ENCODE data around the gene LAG3. TPM values are rescaled to one million over a fixed set of nuclear protein-coding genes. Genes with fewer than 3 reads are reported as not detected.

Gene LAG3
- total and polyA plus RNA-seq, 10 of the 15 experiments (the other 5 are each of a cell fraction or from before 2014, with no cell fraction given), result 0.52 to 4.2 (median 1.0) TPM; not detected in 1

GRCh38 chr12:6769666-6770065, 2.7 kb upstream of the LAG3 start:
- intact Hi-C loops (cut with micrococcal nuclease; ENCODE audit: unreplicated experiment) (no loop called here), in situ Hi-C loops (cut with MboI) (no loop called here)
- ATAC-seq, result no peak
- ChIA-PET CTCF (interaction anchor here (0.8 to 12.7 kb wide), 5 partner anchors 13 to 45 kb away, joined by 3 to 221 read pairs (median 3); partner anchors contain the start of gene MLF2), POLR2A (interaction anchor here (1.2 to 1.5 kb wide), 2 partner anchors 10 to 16 kb away, joined by 4 read pairs; partner anchors contain the start of gene MLF2), RAD21 (ENCODE audit: unreplicated experiment) (interaction anchor here (3.3 kb wide), 1 partner anchor 17 kb away, joined by 18 read pairs; the partner anchor contains the start of gene MLF2), SMC1A (ENCODE audit: uncharacterized antibody, unreplicated experiment) (no interaction called here)
- Histone ChIP-seq H3K9ac (ENCODE audit: control insufficient read depth, insufficient read depth, low read length) (no peak overlapping the region), H3K4me1 (ENCODE audit: control insufficient read depth, insufficient read depth, low read length) (peaks cover 45% of the 10 kb centered on the region), H3K36me3 (ENCODE audit: control insufficient read depth in 2 of 2, insufficient read depth in 2 of 2, low read length in 1 of 2) (no peaks in the 10 kb centered on the region), H3K27ac (ENCODE audit: control insufficient read depth, insufficient read depth) (no peak overlapping the region), H2AFZ (ENCODE audit: control insufficient read depth, low read depth, low read length) (no peak overlapping the region), H3K4me2 (ENCODE audit: control insufficient read depth, insufficient read depth) (no peak overlapping the region), H3K4me3 (no peak overlapping the region), H3K27me3 (replicated peaks in 1 of 2; ENCODE audit: control insufficient read depth in 2 of 2, insufficient read depth in 2 of 2, low read length in 1 of 2) (no peaks in the 10 kb centered on the region), H4K20me1 (ENCODE audit: control insufficient read depth, insufficient read depth) (no peaks in the 10 kb centered on the region), H3K79me2 (ENCODE audit: control insufficient read depth, insufficient read depth, low read length) (peaks cover 16% of the 10 kb centered on the region), H3K9me3 (replicated peaks; ENCODE audit: control insufficient read depth, insufficient read depth, low read length) (no peaks in the 10 kb centered on the region)
- TF ChIP-seq MEF2B (IDR thresholded peaks at IDR 0.05; ENCODE audit: partially characterized antibody, poor library complexity, severe bottlenecking) (no peak), ZNF24 (IDR thresholded peaks at IDR 0.05) (no peak), CTCF (IDR thresholded peaks at IDR 0.05 in 2 of 3, conservative IDR thresholded peaks at IDR 0.05 in 1 of 3; ENCODE audit: control insufficient read depth in 2 of 3, extremely low read depth in 1 of 3, insufficient read depth in 1 of 3, low read depth in 3 of 3, low read length in 3 of 3) (no peak), SMAD1 (IDR thresholded peaks at IDR 0.05; ENCODE audit: low read depth, partially characterized antibody) (no peak), SP1 (IDR thresholded peaks at IDR 0.05; ENCODE audit: low read depth, low read length) (no peak)
- no TSS peak for BruUV-seq (replicated peaks)
- WGBS (ENCODE audit: insufficient coverage, insufficient replicate concordance, low lambda C conversion rate, missing lambda C conversion rate), result 67% methylated on average over 3 of the region's 4 CpGs
- no peak for FAIRE-seq
- no peak for DNase-seq (ENCODE audit: low read depth, low spot score)

All from GM12878 (cell line).